HG02763 (cell line): ENCODE measurements around the gene HPF1.
"Not testable (repeated sequence)": the region's sequence is repeated elsewhere in the genome, so short reads cannot be mapped to it uniquely, and the experiment has no call there.

Source experiments
- ATAC-seq: cut with Tn5 transposase; IDR thresholded peaks from one replicate; pipeline ENCODE4 v1.9.1; 2021; ENCODE audit warnings: mild to moderate bottlenecking, moderate library complexity; ENCODE audit not compliant: unreplicated experiment

Gene HPF1

DNA sequence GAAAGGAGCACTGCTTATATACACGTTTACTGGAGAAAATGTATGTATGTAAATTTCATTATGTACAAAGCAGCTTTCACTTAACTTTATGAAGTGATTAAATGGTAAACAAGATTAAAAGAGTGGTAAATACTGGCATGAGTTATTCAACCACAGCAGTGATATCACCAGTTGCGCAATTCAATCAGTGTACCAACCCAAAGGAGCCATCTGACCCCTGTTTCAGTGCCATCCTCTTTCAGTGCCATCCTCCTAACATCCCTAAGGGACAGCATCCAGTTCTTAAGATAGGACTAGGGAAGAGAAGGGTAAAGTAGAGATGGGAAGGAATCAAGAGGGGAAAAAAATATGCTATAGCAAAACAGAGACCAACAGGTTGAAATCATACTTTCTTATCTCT lies 16.2 kb downstream of the HPF1 start:
- ATAC-seq: no peak

GRCh38 chr4:169738604-169739003 lies 19.1 kb downstream of the HPF1 start:
- ATAC-seq: not testable (repeated sequence)

DNA sequence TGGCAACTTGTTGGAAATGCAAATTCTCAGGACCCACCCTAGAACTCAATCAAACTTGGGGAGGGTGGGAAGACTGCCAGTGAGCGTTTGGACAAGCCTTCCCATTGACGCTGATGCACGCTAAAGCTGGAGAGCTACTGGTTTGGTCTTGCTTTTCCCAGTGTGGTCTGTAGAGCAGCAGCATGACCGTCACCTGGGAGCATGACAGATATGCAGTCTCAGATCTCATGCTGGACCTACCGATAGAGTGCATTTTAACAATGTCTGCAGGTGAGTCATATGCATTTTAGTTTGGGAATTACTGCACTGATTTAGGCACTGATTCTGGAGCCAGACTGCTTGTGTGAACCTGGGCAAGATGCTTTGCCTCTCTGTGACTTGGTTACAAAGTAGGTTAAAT lies 27.2 kb downstream of the HPF1 start:
- no peak for ATAC-seq

- ATAC-seq: no peak
Observed at GRCh38 chr4:169727616-169728015, 30.1 kb downstream of the HPF1 start.

GRCh38 chr4:169724260-169724659 lies 33.5 kb downstream of the HPF1 start:
- ATAC-seq: no peak

GRCh38 chr4:169723207-169723965 lies 34.4 kb downstream of the HPF1 start:
- no peak for ATAC-seq

DNA sequence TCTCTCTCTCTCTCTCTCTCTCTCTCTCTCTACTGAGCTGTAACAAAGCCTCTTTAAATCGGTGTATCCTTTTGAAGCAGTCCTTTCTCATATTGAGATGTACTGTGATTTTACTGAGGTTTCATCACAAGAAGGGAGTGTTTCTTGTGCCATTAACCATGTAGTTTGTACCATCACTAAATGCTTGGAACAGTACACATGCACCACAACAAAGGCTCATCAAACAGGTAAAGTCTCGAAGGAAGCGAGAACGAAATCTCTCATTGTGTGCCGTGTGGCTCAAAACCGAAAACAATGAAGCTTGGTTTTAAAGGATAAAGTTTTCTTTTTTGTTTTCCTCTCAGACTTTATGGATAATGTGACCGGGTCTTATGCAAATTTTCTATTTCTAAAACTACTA lies 37.2 kb downstream of the HPF1 start:
- ATAC-seq: no peak

GRCh38 chr4:169716677-169717076 lies 41.1 kb downstream of the HPF1 start:
- no peak for ATAC-seq

DNA sequence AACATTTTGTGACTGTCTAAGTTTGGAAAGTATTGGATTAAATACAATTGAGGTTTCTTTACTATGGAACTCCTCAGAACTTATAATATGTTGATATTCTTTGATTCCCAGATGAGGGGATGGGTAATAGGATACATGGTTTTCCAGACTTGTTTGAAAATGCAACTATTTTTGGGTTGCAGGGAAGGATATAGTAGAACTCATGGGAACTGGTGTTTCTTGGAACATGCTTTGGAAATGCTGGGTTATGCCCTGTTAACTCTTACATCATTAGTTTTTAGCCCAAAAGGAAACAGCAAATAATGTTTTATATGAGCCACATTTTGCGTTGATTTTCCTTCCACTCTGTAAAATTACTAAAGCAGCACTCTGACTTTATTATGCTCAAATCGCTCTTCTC lies 41.9 kb downstream of the HPF1 start:
- ATAC-seq: no peak

GRCh38 chr4:169707958-169708643 lies 49.6 kb downstream of the HPF1 start:
- no peak for ATAC-seq

GRCh38 chr4:169698331-169698730 lies 59.4 kb downstream of the HPF1 start:
- ATAC-seq: no peak

DNA sequence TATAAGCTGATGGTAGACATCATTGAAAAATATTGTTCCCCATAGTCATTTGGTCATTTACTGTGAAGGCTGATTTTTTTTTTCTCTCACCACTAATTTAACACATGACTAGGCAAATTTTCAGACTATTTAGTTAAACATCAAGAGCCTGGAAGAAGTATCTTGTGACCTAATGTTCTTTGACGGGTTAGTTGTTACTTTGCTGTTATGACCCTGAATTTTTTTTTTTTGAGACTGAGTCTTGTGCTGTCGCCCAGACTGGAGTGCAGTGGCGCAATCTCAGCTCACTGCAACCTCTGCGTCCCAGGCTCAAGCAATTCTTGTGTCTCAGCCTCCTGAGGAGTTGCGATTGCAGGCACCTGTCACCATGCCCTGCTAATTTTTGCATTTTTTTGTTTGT lies 67.0 kb downstream of the HPF1 start:
- no peak for ATAC-seq

DNA sequence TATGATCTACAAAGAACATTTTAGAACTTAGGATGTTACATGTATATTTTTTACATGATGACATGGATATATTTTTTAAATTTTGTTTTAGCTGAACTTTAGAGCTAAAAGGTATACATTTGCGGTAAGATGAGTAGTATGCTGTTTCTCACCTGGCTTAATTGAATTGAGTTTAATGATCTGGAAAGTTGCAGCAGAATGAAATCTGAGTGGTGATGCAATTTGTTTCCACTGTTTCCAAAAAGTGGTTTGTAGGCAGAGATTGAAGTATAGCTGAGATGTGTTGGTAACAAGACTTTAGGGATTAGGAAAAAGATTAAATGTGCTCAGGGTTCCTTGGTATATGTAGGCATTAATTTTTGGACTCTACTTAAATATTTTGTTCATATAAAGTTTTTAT lies 68.1 kb downstream of the HPF1 start:
- ATAC-seq: no peak

DNA sequence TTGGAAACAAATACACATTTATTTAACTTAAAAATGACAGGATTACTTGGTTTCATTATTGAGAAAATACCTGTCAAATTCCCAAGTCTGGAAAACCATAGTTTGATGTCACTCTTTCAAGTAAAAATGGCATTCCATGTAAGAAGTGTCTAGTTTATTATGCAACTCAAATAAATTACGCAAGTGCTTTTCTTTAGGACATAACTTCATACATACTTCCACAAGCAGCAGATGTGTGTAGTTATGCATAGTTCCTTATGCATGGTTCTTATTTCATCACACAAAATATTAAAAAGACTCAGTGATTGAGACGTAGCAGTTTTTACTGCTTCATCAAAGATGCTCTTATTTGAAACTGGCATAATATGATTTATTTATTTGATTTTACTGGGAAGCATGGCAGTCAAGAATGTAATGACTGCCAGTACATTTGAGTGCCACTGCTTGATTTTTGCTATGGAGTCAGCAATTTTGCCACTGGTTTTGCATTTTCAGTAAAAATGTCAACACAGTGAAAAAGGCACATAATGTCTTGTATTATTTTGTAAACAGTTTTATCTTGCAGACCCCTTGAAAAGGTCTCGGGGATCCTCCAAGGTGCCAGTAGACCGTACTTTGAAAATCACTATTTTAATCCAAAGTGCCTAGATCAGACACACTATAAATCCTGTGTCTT lies 75.2 kb downstream of the HPF1 start:
- no peak for ATAC-seq
